Adrenal gland (tissue), 5 donors: ENCODE measurements around the gene TBKBP1.

ENCODE experiments used
- POLR2A ChIP-seq, 2 donors: fragments of 450-650 bp; IDR thresholded peaks; one replicate each; pipeline ENCODE4 v1.6.1; 2017; ENCODE audit warnings: antibody characterized with exemption in 2 of 2, mild to moderate bottlenecking in 2 of 2, moderate library complexity in 1 of 2
- TF ChIP-seq, protein P1 (sequence below), 6 experiments: fragments of 450-650 bp in 4 of 6; fragments of 200-600 bp in 2 of 6; sonication (generic) in 1 of 6; IDR thresholded peaks; 1 replicate in 5 of 6; 2 replicates in 1 of 6; pipeline versions ENCODE4 v1.5.1 to v1.8.0; 2016 to 2021; ENCODE audit warnings: antibody characterized with exemption in 6 of 6, mild to moderate bottlenecking in 2 of 6, moderate library complexity in 1 of 6
- donor health status: DM: no; HTN: no; CAD: no.

GRCh38 chr17:47701608-47702007, 7.6 kb downstream of the TBKBP1 start:
- TF ChIP-seq POLR2A (IDR thresholded peaks at IDR 0.05): no peak
- TF ChIP-seq, protein P1, sequence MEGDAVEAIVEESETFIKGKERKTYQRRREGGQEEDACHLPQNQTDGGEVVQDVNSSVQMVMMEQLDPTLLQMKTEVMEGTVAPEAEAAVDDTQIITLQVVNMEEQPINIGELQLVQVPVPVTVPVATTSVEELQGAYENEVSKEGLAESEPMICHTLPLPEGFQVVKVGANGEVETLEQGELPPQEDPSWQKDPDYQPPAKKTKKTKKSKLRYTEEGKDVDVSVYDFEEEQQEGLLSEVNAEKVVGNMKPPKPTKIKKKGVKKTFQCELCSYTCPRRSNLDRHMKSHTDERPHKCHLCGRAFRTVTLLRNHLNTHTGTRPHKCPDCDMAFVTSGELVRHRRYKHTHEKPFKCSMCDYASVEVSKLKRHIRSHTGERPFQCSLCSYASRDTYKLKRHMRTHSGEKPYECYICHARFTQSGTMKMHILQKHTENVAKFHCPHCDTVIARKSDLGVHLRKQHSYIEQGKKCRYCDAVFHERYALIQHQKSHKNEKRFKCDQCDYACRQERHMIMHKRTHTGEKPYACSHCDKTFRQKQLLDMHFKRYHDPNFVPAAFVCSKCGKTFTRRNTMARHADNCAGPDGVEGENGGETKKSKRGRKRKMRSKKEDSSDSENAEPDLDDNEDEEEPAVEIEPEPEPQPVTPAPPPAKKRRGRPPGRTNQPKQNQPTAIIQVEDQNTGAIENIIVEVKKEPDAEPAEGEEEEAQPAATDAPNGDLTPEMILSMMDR (IDR thresholded peaks at IDR 0.05): no peak
